ENCODE data around the gene TNS2.

- TF ChIP-seq CTCF (conservative IDR thresholded peaks at IDR 0.05) (peak; percentile 51; the same call in 1 of the 2 replicates), EZH2 (IDR thresholded peaks at IDR 0.05; ENCODE audit: low read depth) (no peak)
Observed at GRCh38 chr12:53062011-53062961, 12.4 kb downstream of the TNS2 start.

All from PC-9 (cell line).